Gastrocnemius medialis (tissue), 4 donors: ENCODE data around the gene SYT6. TPM values are rescaled to one million over a fixed set of nuclear protein-coding genes. Genes with fewer than 3 reads are reported as not detected.
"Not testable (repeated sequence)": the region's sequence is repeated elsewhere in the genome, so short reads cannot be mapped to it uniquely, and the experiment has no call there.

ENCODE experiments used
- ATAC-seq, 2 donors: fragments of 150-250 bp; one replicate each; pipeline ENCODE4 v1.9.1; 2016
- DNase-seq, 2 donors: peaks; one replicate each; pipeline ENCODE4 v3.0.0-alpha.2; 2019
- H3K27ac ChIP-seq, 4 donors: fragments of 200-600 bp; sonication (generic); 1 replicate in 1 of 4; 2 replicates in 3 of 4; pipeline ENCODE4 v1.5.1; 2016 to 2018; ENCODE audit warnings: mild to moderate bottlenecking in 2 of 4, moderate library complexity in 1 of 4
- H3K27me3 ChIP-seq, 3 donors: fragments of 200-600 bp; sonication (generic) in 2 of 3; 1 replicate in 1 of 3; 2 replicates in 2 of 3; pipeline versions ENCODE4 v1.5.1 to v1.6.0; 2016 to 2019; ENCODE audit warnings: mild to moderate bottlenecking in 1 of 3, moderate library complexity in 1 of 3
- H3K36me3 ChIP-seq, 2 donors: fragments of 200-600 bp; sonication (generic) in 1 of 2; one replicate each; pipeline ENCODE4 v1.5.1; 2017 to 2018
- H3K4me1 ChIP-seq, 2 donors: fragments of 200-600 bp; sonication (generic) in 1 of 2; one replicate each; pipeline ENCODE4 v1.5.1; 2016 to 2017; ENCODE audit warnings: mild to moderate bottlenecking in 2 of 2
- H3K4me3 ChIP-seq, 4 donors: fragments of 200-600 bp; sonication (generic) in 3 of 4; 1 replicate in 1 of 4; 2 replicates in 3 of 4; pipeline ENCODE4 v1.5.1; 2016 to 2019; ENCODE audit warnings: mild to moderate bottlenecking in 2 of 4
- H3K9me3 ChIP-seq, 3 donors: fragments of 200-600 bp; sonication (generic) in 2 of 3; 1 replicate in 1 of 3; 2 replicates in 2 of 3; pipeline ENCODE4 v1.5.1; 2016 to 2019
- CTCF ChIP-seq, 5 experiments: fragments of 450-650 bp in 3 of 5; fragments of 200-600 bp in 2 of 5; sonication (generic) in 2 of 5; IDR thresholded peaks in 4 of 5; conservative IDR thresholded peaks in 1 of 5; 1 replicate in 4 of 5; 2 replicates in 1 of 5; pipeline ENCODE4 v1.5.1; 2016 to 2019; ENCODE audit warnings: antibody characterized with exemption in 5 of 5, mild to moderate bottlenecking in 3 of 5, moderate library complexity in 3 of 5
- POLR2A ChIP-seq, 2 donors: fragments of 450-650 bp; IDR thresholded peaks; one replicate each; pipeline ENCODE4 v1.6.1; 2017; ENCODE audit warnings: antibody characterized with exemption in 2 of 2, mild to moderate bottlenecking in 2 of 2, moderate library complexity in 2 of 2
- in situ Hi-C, 4 donors: fragments of 200-750 bp; cut with MboI; loops; one replicate each; pipeline versions ENCODE4 v1.15.0 to v1.8.0; 2017; ENCODE audit warnings: low sequenced_read_pairs in 4 of 4
- intact Hi-C: fragments of 100-400 bp; cut with DNase I; formaldehyde crosslinking; loops from one replicate; pipeline ENCODE4 v1.15.1; 2023; ENCODE audit warnings: low total_unique reads
- total RNA-seq, 4 donors: library from RNA; depleted of rRNA; stranded (reverse); fragments of >200 nt; gene quantifications; one replicate each; pipeline versions ENCODE4 v1.1.0 to v1.2.3, GENCODE V29; 2016

SYT6 gene
- total RNA-seq, 4 donors from 2014 or later = 0.20 TPM; not detected in 3

GRCh38 chr1:114075546-114076242, 78.0 kb downstream of the SYT6 start:
- intact Hi-C loops = loop anchor here (5.0 kb wide), 1 partner anchor 98 kb away; the partner anchor contains the start of gene OLFML3
- H3K27ac ChIP-seq = no peak overlapping the region
- no peak for DNase-seq
- in situ Hi-C loops = loop anchor here in 1 of 4 donors (25.0 kb wide), 1 partner anchor 88 kb away; the partner anchor contains the start of gene OLFML3
- TF ChIP-seq CTCF (IDR thresholded peaks at IDR 0.05 in 4 of 5, conservative IDR thresholded peaks at IDR 0.05 in 1 of 5) = no peak
- TF ChIP-seq POLR2A (IDR thresholded peaks at IDR 0.05) = no peak
- H3K4me1 ChIP-seq = peaks cover 0 to 3% of the 10 kb centered on the region in 2 donors
- ATAC-seq = no peak
- H3K36me3 ChIP-seq = no peaks in the 10 kb centered on the region
- H3K4me3 ChIP-seq = no peak overlapping the region
- no peaks in the 10 kb centered on the region for H3K9me3 ChIP-seq
- H3K27me3 ChIP-seq = no peaks in the 10 kb centered on the region

GRCh38 chr1:114075105-114075504, 78.6 kb downstream of the SYT6 start:
- in situ Hi-C loops (loop anchor here in 1 of 4 donors (25.0 kb wide), 1 partner anchor 88 kb away; the partner anchor contains the start of gene OLFML3), intact Hi-C loops (loop anchor here (5.0 kb wide), 1 partner anchor 98 kb away; the partner anchor contains the start of gene OLFML3)
- Histone ChIP-seq H3K27ac (no peak overlapping the region), H3K9me3 (no peaks in the 10 kb centered on the region), H3K36me3 (no peaks in the 10 kb centered on the region), H3K4me1 (peaks cover 0 to 3% of the 10 kb centered on the region in 2 donors), H3K27me3 (no peaks in the 10 kb centered on the region), H3K4me3 (no peak overlapping the region)
- TF ChIP-seq CTCF (IDR thresholded peaks at IDR 0.05 in 4 of 5, conservative IDR thresholded peaks at IDR 0.05 in 1 of 5) (no peak), POLR2A (IDR thresholded peaks at IDR 0.05) (no peak)
- ATAC-seq = no peak
- no peak for DNase-seq

- TF ChIP-seq POLR2A (IDR thresholded peaks at IDR 0.05) = no peak
- no peak for TF ChIP-seq CTCF (IDR thresholded peaks at IDR 0.05 in 4 of 5, conservative IDR thresholded peaks at IDR 0.05 in 1 of 5)
- DNase-seq (no peak), ATAC-seq (no peak)
- Histone ChIP-seq H3K4me1 (peaks cover 0 to 3% of the 10 kb centered on the region in 2 donors), H3K9me3 (no peaks in the 10 kb centered on the region), H3K36me3 (no peaks in the 10 kb centered on the region), H3K27ac (no peak overlapping the region), H3K4me3 (peak overlapping the region in 1 of 4 donors; percentile 17), H3K27me3 (no peaks in the 10 kb centered on the region)
- in situ Hi-C loops (no loop called here), intact Hi-C loops (no loop called here)
These were observed 81.4 kb downstream of the SYT6 start for GRCh38 chr1:114072246-114072645.

- H3K4me1 ChIP-seq, H3K9me3 ChIP-seq, H3K4me3 ChIP-seq, DNase-seq, H3K27me3 ChIP-seq, ATAC-seq, H3K36me3 ChIP-seq, H3K27ac ChIP-seq, in situ Hi-C loops, intact Hi-C loops: not testable (repeated sequence)
These were observed 83.9 kb downstream of the SYT6 start for GRCh38 chr1:114069762-114070161.

GRCh38 chr1:114068684-114069083, 85.0 kb downstream of the SYT6 start:
- in situ Hi-C loops, DNase-seq: not testable (repeated sequence)

GRCh38 chr1:114065671-114066070, 88.0 kb downstream of the SYT6 start:
- in situ Hi-C loops = not testable (repeated sequence)

More at GRCh38 chr1:114068684-114069083, 85.0 kb downstream of the SYT6 start:
- H3K4me3 ChIP-seq, H3K4me1 ChIP-seq, H3K36me3 ChIP-seq, intact Hi-C loops, ATAC-seq, H3K27me3 ChIP-seq, H3K9me3 ChIP-seq, H3K27ac ChIP-seq: not testable (repeated sequence)

More at GRCh38 chr1:114065671-114066070, 88.0 kb downstream of the SYT6 start:
- H3K36me3 ChIP-seq, H3K27me3 ChIP-seq, H3K4me3 ChIP-seq, H3K9me3 ChIP-seq, H3K27ac ChIP-seq, ATAC-seq, intact Hi-C loops, H3K4me1 ChIP-seq, DNase-seq: not testable (repeated sequence)
